GM21526 (cell line): ENCODE data around the gene GAL3ST2.
"Not testable (repeated sequence)": the region's sequence is repeated elsewhere in the genome, so short reads cannot be mapped to it uniquely, and the experiment has no call there.

Source experiments
- ATAC-seq: cut with Tn5 transposase; IDR thresholded peaks from one replicate; pipeline ENCODE4 v1.9.1; 2021; ENCODE audit warnings: moderate library complexity; ENCODE audit not compliant: unreplicated experiment, low FRiP score

GAL3ST2 gene

GRCh38 chr2:241745276-241745675, 31.3 kb upstream of the GAL3ST2 start:
- ATAC-seq: no peak

- ATAC-seq: no peak
These were observed 30.5 kb upstream of the GAL3ST2 start for GRCh38 chr2:241746084-241746483.

- no peak for ATAC-seq
These were observed 28.0 kb upstream of the GAL3ST2 start for GRCh38 chr2:241748468-241749256.

DNA sequence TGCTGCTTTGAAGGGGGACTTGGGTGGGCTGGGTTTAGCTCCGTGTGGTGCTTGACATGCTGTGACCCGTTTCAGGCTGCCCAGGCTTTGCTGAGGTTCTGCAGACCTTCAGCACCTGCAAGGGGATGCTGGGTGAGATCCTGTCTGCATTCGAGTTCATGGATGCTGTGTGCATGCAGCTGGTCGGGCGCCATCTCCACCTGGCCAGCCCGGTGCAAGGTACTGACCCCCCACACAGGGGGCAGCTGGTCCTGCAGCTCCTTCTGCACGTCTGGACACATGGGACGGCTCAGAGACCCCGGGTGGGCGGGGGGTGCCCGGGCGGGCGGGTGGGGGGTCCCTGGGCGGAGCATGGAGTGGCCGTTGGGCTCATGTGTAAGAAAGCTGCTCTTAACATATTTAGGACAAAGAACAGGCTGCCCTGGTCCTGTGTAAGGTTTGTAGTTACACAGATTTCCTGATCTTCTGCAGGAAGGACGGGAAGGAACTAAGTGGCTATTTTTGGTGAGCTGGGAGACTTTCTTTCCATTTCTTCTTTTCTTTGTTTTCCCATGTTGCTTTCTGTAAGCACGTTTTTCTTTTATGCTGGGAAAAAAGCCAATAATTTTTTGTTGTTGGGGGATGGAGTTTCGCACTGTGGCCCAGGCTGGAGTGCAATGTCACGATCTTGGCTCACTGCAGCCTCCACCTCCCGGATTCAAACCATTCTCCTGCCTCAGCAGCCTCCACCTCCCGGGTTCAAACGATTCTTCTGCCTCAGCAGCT, 26.4 kb upstream of the GAL3ST2 start:
- no peak for ATAC-seq

DNA sequence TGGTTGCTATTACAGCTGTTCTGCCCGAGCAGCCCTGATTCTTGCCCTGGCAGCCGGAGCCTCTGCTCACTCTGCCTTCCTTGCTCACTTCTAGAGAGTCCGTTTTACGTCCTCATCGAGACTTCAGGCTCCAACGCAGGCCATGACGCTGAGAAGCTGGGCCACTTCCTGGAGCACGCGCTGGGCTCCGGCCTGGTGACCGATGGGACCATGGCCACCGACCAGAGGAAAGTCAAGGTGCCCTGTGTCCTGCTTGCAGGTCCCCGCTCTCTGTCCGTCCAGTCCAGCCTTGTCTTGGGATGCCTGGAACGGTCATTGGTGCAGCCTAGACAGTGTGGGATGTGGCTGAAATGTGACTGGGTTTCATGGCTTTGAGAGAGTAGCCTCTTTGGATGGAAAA, 25.5 kb upstream of the GAL3ST2 start:
- ATAC-seq: no peak

DNA sequence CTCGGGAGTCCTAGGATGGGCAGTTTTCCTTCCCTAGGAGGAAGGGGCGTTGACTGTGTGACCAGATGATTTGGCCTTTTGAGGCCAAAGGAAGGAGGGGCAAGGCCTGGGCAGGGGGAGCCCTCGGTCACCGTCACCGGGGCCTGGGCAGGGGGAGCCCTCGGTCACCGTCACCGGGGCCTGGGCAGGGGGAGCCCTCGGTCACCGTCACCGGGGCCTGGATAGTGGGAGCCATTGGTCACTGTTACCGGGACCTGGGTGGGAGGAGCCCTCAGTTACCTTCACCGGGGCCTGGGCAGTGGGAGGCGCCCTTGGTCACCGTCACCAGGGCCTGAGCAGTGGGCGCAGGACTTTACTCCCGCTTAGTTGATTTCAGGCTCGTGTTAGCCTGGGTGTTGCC, 24.8 kb upstream of the GAL3ST2 start:
- no peak for ATAC-seq

DNA sequence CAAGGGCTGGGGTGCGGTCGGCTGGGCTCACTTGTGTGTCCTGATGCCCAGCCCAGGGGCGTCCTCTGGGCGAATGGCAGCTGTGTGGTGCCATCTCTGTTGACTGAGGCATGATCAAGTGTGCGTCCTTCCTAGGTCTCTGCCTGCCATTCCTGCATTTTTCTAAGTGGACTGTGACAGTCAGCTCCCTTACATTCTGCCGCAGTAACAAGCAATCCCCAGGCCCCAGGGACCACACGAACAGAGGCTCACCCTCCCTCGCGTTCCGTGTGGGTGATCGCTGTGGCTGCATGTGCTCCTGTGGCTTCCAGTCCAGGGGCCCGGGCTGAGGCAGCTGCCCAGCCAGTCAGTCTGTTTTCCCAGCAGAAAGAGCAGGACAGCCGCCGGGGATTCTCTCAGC, 24.4 kb upstream of the GAL3ST2 start:
- ATAC-seq: no peak

DNA sequence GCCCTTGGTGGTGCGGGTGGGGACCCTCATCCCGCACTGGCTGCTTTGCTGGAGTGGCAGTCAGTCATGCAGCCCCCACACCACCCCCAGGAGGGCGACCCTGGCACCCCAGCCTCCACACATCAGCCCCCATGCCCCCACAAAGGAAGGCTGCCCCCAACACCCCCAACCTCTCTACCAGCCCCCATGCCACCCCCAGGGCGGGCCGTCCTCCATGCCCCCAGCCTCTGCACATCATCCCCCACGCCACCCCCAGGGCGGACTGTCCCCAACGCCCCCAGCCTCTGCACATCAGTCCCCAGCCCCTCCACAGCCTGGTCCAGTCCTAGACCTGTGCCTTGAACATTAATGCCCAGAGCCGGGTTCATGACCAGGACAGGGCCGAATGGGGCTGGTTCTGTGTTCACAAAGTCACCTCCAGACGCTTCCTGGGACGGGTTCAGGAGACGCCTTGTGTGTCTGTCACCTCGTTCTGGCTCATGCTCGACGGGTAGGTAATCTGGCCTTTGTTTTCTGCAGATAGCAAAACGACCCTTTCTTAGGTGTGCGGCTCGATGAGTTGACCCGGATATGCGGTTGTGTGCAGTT, 23.8 kb upstream of the GAL3ST2 start:
- no peak for ATAC-seq

GRCh38 chr2:241753493-241753892, 23.1 kb upstream of the GAL3ST2 start:
- ATAC-seq: no peak

- ATAC-seq: no peak
These were observed 22.6 kb upstream of the GAL3ST2 start for GRCh38 chr2:241754042-241754441.

DNA sequence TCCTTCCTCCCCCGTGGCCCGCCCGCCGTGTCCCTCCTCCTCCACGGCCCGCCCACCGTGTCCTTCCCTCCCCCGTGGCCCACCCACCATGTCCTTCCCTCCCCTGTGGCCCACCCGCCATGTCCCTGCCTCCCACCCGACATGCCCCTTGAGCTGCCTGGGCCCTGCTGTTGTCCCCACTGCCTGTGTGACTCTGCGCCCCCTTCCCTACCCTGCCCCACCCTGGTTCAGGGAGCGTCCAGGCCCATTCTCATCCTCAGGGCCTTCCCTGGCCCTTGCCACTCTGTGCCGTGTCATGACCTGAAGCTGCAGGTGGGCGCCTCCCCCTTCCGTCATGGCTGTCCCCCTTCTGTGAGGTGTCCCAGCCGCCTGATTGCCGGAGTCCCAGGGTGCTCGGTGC, 21.5 kb upstream of the GAL3ST2 start:
- ATAC-seq: no peak

GRCh38 chr2:241755777-241756176, 20.8 kb upstream of the GAL3ST2 start:
- ATAC-seq: no peak

GRCh38 chr2:241759067-241759807, 17.4 kb upstream of the GAL3ST2 start:
- no peak for ATAC-seq

DNA sequence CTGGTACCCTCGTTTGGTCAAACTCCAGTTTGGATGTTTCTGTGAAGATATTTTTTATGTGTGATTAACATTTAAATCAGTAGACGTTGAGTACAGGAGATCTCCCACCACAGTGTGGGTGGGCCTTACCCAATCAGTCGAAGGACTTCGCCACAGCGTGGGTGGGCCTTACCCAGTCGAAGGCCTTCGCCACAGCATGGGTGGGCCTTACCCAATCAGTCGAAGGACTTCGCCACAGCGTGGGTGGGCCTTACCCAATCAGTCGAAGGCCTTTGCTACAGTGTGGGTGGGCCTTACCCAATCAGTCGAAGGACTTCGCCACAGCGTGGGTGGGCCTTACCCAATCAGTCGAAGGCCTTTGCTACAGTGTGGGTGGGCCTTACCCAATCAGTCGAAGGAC, 16.7 kb upstream of the GAL3ST2 start:
- not testable (repeated sequence) for ATAC-seq

DNA sequence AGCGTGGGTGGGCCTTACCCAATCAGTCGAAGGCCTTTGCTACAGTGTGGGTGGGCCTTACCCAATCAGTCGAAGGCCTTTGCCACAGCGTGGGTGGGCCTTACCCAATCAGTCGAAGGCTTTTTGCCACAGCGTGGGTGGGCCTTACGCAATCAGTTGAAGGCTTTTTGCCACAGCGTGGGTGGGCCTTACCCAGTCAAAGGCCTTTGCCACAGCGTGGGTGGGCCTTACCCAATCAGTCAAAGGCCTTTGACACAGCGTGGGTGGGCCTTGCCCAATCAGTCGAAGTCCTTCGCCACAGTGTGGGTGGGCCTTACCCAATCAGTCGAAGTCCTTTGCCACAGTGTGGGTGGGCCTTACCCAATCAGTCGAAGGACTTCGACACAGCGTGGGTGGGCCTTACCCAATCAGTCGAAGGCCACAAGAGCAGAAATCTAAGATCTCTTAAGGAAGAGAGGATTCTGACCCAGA, 16.3 kb upstream of the GAL3ST2 start:
- no peak for ATAC-seq

DNA sequence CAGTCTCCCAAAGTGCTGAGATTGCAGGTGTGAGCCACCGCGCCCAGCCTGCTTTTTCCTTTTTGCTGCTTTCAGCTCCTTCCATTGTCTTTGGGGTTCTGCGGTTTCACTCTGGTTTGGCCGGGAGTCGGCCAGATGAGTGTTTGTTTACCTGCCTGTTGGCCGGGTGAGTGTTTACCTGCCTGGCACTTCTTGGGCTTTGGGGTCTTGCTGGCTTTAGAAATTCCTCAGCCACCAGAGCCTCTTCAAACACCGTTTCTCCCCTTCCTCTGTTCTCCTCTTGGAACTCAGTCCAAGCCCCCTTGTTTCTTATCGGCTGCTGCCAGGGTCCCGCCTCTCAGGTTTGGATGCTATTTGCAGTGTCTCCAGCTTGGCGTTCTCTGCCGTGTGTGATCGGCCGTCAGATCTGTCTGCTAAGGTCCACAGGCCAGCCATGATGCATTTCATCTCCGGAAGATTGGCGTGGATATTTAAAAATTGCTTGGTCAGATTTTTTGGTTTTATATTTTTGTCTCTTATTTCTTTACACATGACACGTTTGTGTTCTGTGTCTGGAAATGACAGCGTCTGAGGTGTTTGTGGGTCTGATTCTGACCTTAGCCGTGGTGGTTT, 14.2 kb upstream of the GAL3ST2 start:
- ATAC-seq: no peak

DNA sequence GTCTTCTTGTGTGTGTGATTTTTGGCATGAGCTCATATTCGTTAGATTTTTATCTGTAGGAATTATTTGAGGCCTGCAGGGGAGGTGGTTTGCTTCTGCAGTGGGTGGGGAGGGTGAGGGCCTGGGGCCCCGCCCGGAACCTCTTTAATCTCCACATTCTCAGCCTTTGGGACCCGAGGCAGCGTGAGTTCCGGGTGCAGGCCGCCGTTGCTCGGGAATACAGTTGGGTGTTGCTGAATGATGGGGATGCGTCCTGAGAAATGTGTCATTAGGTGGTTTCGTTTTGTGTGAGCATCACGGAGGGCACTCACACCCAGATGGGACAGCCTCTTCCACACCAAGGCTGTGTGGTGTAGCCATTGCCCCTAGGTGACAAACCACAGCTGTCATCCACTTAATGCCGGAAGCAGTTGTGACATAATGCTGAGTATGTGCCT, 13.7 kb upstream of the GAL3ST2 start:
- ATAC-seq: no peak

DNA sequence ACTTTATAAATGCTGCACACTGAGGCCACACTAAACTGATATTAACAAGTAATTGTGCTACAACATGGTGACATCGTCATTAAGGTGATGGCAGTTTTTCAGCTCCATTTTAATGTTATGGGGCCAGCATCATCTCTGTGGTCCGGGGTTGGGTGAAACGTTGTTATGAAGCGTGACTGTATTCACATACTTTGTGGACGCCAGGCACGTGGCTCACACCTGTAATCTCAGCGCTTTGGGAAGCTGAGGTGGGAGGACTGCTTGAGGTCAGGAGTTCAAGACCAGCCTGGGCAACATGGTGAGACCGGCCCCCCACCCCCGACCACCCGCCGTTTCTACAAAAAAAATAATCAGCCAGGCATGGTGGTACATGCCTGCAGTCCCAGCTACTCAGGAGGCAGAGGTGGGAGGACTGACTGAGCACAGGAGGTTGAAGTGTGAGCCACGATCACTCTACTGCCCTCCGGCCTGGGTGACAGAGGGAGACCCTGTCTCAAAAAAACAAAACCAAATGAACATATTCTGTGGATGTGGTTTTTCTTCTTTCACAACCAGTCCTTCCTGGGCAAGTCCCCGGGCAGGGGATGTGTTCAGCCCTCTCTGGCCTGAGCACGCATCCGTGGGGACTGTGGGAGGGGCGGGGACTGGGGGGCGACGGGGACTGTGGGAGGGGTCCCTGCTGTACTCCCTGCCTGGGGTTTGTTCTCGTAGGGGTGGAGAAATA, 12.9 kb upstream of the GAL3ST2 start:
- no peak for ATAC-seq
